BE2C (cell line): Measurements from ENCODE around the gene SPATS2.

Experiments used
- DNase-seq: peaks from one replicate; pipeline ENCODE4 v3.0.0-alpha.2; 2020
- H3K27me3 ChIP-seq: fragments of 250-450 bp; sonication (Bioruptor Pico); 2 replicates; pipeline ENCODE4 v1.5.1; 2020; ENCODE audit warnings: mild to moderate bottlenecking
- H3K36me3 ChIP-seq: fragments of 250-450 bp; sonication (Bioruptor Pico); 2 replicates; pipeline ENCODE4 v1.5.1; 2020; ENCODE audit warnings: mild to moderate bottlenecking
- H3K4me1 ChIP-seq: fragments of 250-450 bp; sonication (Bioruptor Pico); 2 replicates; pipeline ENCODE4 v1.5.1; 2020
- H3K4me3 ChIP-seq: 2 replicates; pipeline ENCODE4 v1.5.1; 2011; ENCODE audit warnings: low read depth, low read length
- H3K9me3 ChIP-seq: fragments of 250-450 bp; sonication (Bioruptor Pico); 2 replicates; pipeline ENCODE4 v1.5.1; 2020
- TF ChIP-seq, protein P1 (sequence below): IDR thresholded peaks from 2 replicates; pipeline ENCODE4 v1.5.1; 2012; ENCODE audit warnings: mild to moderate bottlenecking, low read depth, low read length

Gene SPATS2

GRCh38 chr12:49388682-49389386 is 21.6 kb downstream of the SPATS2 start:
- Histone ChIP-seq H3K27me3 (no peaks in the 10 kb centered on the region), H3K9me3 (no peaks in the 10 kb centered on the region), H3K4me1 (no peaks in the 10 kb centered on the region), H3K4me3 (no peak overlapping the region), H3K36me3 (no peaks in the 10 kb centered on the region)
- TF ChIP-seq, protein P1, sequence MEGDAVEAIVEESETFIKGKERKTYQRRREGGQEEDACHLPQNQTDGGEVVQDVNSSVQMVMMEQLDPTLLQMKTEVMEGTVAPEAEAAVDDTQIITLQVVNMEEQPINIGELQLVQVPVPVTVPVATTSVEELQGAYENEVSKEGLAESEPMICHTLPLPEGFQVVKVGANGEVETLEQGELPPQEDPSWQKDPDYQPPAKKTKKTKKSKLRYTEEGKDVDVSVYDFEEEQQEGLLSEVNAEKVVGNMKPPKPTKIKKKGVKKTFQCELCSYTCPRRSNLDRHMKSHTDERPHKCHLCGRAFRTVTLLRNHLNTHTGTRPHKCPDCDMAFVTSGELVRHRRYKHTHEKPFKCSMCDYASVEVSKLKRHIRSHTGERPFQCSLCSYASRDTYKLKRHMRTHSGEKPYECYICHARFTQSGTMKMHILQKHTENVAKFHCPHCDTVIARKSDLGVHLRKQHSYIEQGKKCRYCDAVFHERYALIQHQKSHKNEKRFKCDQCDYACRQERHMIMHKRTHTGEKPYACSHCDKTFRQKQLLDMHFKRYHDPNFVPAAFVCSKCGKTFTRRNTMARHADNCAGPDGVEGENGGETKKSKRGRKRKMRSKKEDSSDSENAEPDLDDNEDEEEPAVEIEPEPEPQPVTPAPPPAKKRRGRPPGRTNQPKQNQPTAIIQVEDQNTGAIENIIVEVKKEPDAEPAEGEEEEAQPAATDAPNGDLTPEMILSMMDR, result no peak
- DNase-seq, result no peak

DNA sequence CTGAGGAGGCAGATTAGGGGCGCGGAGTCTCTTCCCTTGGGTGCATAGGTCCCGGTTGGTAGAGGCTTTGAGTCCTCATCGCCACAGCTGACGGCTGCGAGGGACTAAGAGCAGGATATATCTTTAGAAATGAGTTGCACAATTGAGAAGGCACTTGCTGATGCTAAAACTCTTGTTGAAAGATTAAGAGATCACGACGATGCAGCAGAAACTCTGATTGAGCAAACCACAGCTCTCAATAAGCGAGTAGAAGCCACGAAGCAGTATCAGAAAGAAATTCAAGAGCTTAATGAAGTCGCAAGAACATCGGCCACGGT is 22.1 kb downstream of the SPATS2 start:
- Histone ChIP-seq H3K4me3 (no peak overlapping the region), H3K4me1 (no peaks in the 10 kb centered on the region)
- TF ChIP-seq, protein P1, result no peak

DNA sequence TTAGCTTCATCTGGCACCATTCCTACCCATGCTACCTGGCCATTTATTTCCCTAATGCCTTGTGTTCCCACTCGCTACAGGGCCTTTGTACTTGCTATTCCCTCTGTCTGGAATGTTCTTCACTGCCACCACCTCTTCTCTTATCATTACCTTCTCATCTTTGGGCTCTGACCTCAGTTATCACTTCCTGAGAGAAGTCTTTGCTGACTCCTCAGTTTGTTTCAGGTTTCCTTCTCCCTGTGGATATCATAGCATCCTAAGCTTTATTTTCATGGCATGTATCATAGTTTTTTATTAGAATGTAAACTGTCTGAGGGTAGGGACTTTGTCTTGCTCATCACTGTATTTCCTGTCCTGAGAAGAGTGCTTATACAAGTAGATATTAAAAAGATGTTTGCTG is 29.7 kb downstream of the SPATS2 start:
- H3K4me1 ChIP-seq, result no peaks in the 10 kb centered on the region
- H3K4me3 ChIP-seq, result no peak overlapping the region
- H3K9me3 ChIP-seq, result no peaks in the 10 kb centered on the region
- no peaks in the 10 kb centered on the region for H3K36me3 ChIP-seq
- DNase-seq, result no peak
- TF ChIP-seq, protein P1, result no peak
- H3K27me3 ChIP-seq, result no peaks in the 10 kb centered on the region

More for the DNA sequence above, 22.1 kb downstream of the SPATS2 start:
- Histone ChIP-seq H3K9me3 (no peaks in the 10 kb centered on the region), H3K27me3 (no peaks in the 10 kb centered on the region), H3K36me3 (no peaks in the 10 kb centered on the region)
- DNase-seq, result no peak

DNA sequence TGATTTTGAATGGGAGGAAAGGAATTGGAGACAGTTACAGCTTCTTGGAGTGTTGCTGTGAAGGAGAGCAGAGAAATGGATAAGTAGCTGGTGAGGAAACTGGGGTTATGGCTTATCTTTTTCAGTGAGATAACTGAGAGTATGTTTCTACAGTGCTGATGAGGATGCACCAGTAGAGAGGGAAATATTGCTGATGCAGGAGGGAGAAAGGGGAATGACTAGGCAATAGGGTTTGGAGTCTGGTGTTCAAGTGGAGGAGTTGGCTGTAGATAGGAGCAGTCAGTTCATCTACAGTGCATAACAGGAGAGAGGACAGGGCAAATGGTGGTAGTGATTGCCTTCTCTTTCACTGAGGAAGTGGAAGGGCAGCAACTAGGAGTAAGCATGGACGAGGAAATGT is 33.0 kb downstream of the SPATS2 start:
- Histone ChIP-seq H3K27me3 (no peaks in the 10 kb centered on the region), H3K36me3 (no peaks in the 10 kb centered on the region; the same call in 1 of the 2 replicates), H3K9me3 (no peaks in the 10 kb centered on the region), H3K4me1 (no peaks in the 10 kb centered on the region), H3K4me3 (no peak overlapping the region)
- DNase-seq, result no peak
- TF ChIP-seq, protein P1, result no peak

- Histone ChIP-seq H3K4me3 (no peak overlapping the region), H3K36me3 (no peaks in the 10 kb centered on the region; the same call in 1 of the 2 replicates), H3K9me3 (no peaks in the 10 kb centered on the region), H3K27me3 (no peaks in the 10 kb centered on the region), H3K4me1 (no peaks in the 10 kb centered on the region)
- DNase-seq, result no peak
- TF ChIP-seq, protein P1, result no peak
Observed at GRCh38 chr12:49403971-49404450, 36.7 kb downstream of the SPATS2 start.

GRCh38 chr12:49404956-49405355 is 37.7 kb downstream of the SPATS2 start:
- Histone ChIP-seq H3K4me1 (no peaks in the 10 kb centered on the region), H3K9me3 (no peaks in the 10 kb centered on the region), H3K36me3 (no peaks in the 10 kb centered on the region; the same call in 1 of the 2 replicates), H3K27me3 (no peaks in the 10 kb centered on the region), H3K4me3 (no peak overlapping the region)
- TF ChIP-seq, protein P1, result no peak
- DNase-seq, result no peak
